DMS53 (cell line): ENCODE results near the gene PHF5A.
"Not testable (repeated sequence)": the region's sequence is repeated elsewhere in the genome, so short reads cannot be mapped to it uniquely, and the experiment has no call there.

Experiments used
- DNase-seq: peaks from one replicate; lab custom pipeline; 2025; lab: John Stamatoyannopoulos, UW

The PHF5A gene

DNA sequence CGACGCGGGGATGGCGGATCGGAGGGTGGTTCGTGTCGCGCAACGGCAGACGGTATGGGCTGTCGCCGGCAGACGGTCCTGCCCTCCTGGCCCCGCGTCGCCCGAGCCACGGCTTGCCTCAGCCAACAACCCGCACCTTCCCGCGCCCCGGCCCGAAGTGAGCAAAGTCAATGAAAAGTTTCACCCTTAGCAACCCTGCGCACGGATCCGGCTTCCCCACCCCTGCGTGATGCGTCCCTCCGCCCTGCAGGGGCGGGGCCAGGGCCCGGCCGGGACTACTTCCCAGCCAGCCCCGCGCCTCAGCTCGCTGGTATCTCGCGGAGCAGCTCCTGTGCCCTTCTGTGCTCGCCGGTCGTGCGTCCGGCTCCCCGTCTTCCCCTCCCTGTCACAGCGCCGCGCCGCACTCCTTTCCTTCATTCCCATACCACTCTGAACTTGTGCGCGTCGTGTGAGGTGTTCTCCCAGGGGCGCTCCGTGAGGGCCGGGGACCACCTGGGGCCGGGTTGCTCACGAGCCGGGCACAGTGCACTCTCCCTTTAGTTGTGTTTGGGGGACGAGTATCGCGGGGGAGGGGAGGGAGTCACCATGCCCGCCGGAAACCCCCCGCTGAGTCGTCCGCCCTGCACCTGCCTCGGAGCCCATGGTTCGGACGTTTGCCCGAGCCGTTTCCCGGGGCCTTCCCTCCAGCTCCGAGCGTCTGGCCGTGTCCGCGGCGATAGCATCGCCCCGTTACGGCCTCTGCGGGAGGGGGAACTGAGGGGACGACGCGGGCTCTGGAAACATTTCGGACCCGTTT, 21.7 kb downstream of the PHF5A start, which contains the start of gene TOB2:
Gene TOB2, minus strand, starts transcription at position 163 of the 796 bp plus-strand sequence. CDS start 9,456 bp downstream, outside the sequence.
- peak; percentile 97 for DNase-seq

DNA sequence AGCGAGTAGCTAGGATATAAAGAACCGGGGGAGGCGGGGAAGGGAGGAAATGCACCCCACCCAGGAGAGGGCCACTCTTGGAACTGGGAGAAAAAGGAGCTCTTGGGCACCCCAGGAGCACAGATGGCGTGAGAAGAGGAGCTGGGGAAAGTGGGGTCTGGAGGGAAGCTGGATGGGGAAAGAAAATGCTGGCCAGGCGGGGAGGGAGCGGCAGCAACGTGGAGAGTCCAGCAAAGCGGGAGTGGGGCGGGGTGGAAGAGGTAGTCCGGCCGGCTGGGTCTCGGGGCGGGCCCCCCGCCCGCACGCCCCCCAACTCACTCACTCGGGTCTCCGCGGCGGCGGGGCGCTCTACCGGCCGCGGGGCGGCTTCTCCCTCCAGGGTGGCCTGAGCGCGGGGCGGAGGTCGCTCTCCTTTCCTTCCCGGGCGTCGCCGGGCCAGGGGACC, 22.4 kb downstream of the PHF5A start:
- DNase-seq, result peak; percentile 56

- DNase-seq, result peak; percentile 62
These were observed 23.1 kb downstream of the PHF5A start for GRCh38 chr22:41445129-41446056.

DNA sequence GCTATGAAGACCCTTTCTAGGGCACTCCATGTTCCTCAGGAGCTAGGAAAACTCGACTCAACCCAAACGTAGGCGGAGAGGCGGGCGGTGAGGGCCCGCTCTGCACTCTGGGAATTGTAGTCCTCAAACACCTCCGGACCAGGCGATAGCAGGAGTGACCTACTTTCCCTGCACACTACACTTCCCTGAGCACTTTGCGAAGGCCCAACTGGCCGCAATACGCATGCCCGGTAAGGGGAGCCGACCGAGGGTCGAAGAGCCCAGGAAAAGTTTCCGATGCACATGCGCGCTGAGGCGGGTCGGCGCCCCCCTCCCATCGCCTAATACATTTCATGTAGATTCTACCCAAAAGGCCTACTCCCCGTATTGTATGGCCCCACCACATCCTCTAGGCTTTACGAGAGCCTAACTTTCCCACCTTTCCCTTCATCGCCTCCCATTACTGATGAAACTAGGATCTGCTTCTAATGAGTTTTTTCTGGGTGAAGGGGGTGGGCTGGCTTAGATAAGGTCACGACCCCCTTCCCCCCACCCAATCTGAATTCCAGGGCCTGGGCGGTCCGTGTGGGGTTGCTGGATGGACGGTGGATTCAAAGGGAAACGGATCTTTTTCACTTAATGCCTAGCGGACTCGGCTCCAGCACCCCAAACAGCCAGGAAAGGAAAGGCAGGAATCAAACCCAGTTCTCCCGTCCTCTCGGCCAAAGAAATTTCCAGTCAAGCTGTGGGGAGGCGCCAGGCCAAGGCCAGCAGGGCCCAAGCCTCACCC, 23.9 kb downstream of the PHF5A start:
- DNase-seq, result peak; percentile 94

- DNase-seq, result no peak
These were observed 26.2 kb downstream of the PHF5A start for GRCh38 chr22:41442240-41442792.

DNA sequence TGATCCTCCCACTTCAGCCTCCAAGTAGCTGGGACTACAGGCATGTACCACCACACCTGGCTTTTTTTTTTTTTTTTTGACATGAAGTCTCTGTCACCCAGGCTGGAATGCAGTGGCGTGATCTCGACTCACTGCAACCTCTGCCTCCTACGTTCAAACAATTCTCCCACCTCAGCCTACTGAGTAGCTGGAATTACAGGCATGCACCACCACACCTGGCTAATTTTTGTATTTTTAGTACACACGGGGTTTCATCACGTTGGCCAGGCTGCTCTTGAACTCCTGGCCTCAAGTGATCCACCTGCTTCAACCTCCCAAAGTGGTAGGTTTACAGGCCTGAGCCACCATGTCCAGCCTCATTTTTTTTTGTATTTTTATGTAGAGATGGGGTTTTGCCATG, 28.0 kb downstream of the PHF5A start:
- not testable (repeated sequence) for DNase-seq

GRCh38 chr22:41437198-41437597, 31.3 kb downstream of the PHF5A start:
- DNase-seq, result no peak

- no peak for DNase-seq
These were observed 32.0 kb downstream of the PHF5A start for GRCh38 chr22:41436322-41437113.

- DNase-seq, result no peak
These were observed 32.9 kb downstream of the PHF5A start for GRCh38 chr22:41435560-41435959.

- not testable (repeated sequence) for DNase-seq
These were observed 34.0 kb downstream of the PHF5A start for GRCh38 chr22:41434361-41435003.

DNA sequence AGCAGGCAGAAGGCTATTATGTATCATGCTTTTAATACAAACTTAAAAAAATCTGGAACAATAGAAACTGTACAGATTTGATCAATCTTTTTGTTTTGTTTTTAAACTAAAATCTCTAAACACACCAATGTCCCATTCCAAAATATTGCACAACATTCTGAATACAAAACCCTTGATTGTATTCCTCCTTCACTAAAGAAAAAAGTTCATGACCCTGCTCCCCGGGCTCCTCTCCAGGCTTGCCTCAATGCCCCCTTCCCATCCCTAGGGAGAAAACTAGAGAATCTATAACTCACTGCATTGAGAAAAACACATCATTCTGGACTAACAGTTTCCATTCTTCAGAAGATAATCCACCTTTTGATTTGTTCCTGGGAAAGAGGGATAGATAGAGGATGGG, 35.0 kb downstream of the PHF5A start:
- DNase-seq, result not testable (repeated sequence)

DNA sequence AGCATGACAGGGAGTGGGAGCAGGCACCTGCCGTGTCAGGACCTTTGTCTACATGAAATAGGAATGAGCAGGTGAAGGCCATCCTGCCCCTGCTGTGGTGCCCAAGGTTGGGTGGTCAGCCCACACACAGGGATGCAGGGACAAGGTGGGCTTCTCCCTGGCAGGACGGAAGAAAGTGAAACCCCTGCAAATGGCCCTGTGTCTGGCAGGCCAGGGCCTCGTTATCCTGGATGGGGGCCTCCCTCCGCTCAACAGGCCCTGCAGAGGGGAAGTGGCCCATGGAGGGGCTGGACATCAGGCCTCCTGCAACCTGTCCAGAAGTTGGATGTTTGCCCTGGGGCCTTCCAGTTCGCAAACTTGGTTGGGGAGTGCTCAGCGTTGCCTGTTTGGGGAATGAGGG, 36.8 kb downstream of the PHF5A start:
- no peak for DNase-seq

DNA sequence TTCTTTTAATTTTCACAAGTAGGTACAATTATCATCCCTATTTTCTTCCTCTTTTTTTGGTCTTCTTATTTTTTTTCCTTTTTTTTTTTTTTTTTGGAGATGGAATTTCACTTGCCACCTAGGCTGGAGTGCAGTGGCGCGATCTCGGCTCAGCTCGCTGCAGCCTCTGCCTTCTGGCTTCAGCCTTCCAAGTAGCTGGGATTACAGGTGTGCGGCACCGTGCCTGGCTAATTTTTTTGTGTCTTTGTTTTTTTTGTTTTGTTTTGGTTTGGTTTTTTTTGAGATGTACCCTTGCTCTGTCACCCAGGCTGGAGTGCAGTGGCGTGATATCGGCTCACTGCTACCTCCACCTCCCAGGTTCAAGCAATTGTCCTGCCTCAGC, 38.5 kb downstream of the PHF5A start:
- no peak for DNase-seq

- DNase-seq, result no peak
These were observed 39.1 kb downstream of the PHF5A start for GRCh38 chr22:41429232-41429950.

- no peak for DNase-seq
These were observed 42.7 kb downstream of the PHF5A start for GRCh38 chr22:41425660-41426365.

GRCh38 chr22:41418717-41419116, 49.8 kb downstream of the PHF5A start:
- DNase-seq, result no peak

- DNase-seq, result no peak
These were observed 50.7 kb downstream of the PHF5A start for GRCh38 chr22:41417622-41418390.

DNA sequence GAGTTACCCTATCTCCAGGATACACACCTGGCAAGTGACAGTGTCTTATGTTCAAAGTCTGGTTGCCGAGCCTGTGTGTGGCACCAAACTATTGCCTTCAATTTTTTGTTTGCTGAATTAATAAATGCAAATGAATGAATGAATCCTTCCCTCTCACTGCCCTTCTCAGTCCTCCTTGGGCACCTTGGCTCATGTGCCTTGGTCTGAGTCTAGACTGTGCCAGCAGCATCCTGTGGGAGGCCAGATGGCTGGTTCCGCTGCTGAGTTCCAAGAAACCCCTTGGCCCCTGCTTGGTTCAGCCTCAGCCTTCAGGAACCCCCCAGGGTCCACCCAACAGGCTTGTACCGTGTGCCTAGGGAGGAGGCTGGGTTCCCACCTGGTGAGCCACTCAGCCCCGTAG, 52.9 kb downstream of the PHF5A start:
- no peak for DNase-seq
